Activated T-helper 1 cell treated with Interleukin-2 at 50 U/mL for 16 hours (primary cell): ENCODE results near the gene UBE2Q1.
"Not testable (repeated sequence)": the region's sequence is repeated elsewhere in the genome, so short reads cannot be mapped to it uniquely, and the experiment has no call there.

Experiments
- DNase-seq: peaks from one replicate; pipeline ENCODE4 v3.0.0-alpha.2; 2020; ENCODE audit warnings: low read depth

Gene UBE2Q1

DNA sequence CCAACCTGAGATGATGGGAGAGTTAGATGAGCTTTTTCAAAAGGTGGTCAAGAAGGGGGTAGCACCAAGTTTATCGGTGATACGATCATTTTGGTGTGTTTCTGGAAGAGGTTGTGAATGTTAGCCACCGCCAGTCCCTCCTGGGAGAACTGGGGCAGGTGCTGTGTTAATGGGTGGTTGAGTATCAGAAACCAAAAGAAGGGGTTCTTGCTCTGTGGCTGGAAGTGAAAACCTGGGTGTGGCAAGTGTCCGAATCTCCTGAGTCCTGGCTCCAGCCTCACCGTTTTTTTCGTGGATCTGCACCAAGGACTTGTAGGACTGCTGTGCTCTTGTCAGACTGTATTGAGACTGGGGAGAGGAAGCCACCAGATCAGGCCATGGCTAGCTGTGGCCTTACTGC, 7.8 kb downstream of the UBE2Q1 start:
- no peak for DNase-seq

DNA sequence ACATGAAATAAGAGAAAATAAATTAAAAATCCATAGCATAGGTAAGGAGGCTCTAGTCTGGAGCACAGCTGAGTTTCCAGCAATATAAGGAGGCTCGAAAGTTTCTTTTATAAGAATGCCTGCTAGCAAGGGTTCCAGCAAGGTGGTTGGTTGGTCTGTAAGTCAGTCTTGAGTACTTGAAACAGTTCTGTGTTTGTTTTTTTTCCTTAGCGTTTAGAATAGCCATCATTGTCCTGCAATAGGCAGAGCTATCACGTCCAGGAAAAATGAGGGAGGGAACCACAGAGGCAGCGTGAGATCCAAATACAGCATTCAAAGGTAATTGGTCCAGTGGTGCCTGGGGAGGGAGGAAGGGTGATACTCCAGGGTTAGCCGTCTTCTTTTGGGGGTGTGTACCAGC, 8.4 kb downstream of the UBE2Q1 start:
- DNase-seq = no peak

GRCh38 chr1:154549202-154549770, 9.2 kb downstream of the UBE2Q1 start:
- no peak for DNase-seq

DNA sequence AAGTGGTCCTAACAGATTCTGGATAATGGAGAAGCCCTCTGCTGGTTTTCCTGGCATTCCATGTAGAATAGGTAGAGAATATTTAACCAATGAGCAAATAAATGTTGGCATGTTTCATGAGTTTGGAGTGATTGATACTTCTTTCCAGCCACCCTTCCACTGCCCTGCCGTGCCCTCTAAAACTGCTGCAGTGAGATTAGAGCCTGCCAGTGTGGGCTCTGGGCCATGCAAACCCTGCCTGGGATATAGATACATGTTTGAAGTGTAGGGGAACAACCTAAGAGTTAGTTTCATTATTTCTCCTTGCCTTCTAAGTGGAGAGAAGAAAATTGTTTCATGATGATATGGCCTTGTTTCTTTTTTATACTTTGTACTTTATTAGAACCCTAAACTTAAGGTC, 10.4 kb downstream of the UBE2Q1 start:
- DNase-seq = no peak

GRCh38 chr1:154547105-154547732, 11.2 kb downstream of the UBE2Q1 start:
- DNase-seq = no peak

DNA sequence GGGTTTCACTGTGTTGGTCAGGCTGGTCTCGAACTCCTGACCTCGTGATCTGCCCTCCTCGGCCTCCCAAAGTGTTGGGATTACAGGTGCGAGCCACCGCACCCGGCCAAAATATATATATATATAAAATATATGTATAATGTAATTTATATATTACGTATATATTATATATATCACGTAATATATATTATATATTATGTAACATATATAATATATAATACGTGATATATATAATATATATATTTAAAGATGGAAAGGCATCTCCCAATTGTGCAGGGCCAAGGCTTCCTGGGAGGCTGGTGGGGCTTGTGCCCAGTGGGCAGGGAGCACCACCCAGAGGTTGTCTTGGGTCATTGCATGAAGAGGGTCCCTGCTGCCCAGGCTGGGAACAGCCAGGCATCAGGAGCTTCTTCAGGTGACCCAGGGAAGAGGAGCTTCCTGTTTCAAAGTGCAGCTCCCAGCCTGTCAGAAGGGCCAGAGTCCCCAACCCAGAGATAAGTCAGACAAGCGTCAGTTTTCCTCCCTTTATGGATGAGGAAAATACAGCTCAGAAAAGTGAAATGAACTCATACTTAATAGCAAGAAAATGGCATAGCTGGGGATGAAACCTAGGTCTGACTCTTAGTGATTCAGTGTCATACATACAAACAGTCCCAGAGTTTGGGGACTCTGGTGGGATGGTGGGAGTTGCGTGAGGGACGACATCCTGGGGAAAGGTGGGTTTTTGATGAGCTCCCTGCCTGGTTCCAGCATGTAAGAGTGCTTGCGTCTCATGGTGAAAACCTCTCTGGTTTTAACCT, 12.0 kb downstream of the UBE2Q1 start:
- DNase-seq = peak; percentile 30

DNA sequence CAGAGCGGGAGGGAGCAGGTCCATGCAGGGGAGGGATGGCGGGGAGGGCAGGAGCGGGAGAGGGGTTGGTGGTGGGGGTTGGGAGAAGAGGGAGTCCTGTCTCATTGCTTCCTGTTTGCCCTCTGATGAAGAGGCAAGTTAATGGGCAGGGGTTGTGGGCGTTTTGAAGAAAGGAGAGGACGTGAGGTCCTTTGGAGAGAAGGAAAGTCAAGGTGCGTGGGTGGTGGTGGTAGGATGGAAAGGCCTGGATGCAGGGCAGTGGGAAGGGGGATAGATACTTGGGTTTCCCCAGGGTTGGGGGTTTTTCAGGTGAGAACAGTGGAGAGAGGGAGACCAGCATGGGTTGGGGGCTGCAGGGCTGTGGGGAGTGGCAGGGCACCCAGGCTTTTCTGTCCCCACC, 17.2 kb downstream of the UBE2Q1 start:
- no peak for DNase-seq

DNA sequence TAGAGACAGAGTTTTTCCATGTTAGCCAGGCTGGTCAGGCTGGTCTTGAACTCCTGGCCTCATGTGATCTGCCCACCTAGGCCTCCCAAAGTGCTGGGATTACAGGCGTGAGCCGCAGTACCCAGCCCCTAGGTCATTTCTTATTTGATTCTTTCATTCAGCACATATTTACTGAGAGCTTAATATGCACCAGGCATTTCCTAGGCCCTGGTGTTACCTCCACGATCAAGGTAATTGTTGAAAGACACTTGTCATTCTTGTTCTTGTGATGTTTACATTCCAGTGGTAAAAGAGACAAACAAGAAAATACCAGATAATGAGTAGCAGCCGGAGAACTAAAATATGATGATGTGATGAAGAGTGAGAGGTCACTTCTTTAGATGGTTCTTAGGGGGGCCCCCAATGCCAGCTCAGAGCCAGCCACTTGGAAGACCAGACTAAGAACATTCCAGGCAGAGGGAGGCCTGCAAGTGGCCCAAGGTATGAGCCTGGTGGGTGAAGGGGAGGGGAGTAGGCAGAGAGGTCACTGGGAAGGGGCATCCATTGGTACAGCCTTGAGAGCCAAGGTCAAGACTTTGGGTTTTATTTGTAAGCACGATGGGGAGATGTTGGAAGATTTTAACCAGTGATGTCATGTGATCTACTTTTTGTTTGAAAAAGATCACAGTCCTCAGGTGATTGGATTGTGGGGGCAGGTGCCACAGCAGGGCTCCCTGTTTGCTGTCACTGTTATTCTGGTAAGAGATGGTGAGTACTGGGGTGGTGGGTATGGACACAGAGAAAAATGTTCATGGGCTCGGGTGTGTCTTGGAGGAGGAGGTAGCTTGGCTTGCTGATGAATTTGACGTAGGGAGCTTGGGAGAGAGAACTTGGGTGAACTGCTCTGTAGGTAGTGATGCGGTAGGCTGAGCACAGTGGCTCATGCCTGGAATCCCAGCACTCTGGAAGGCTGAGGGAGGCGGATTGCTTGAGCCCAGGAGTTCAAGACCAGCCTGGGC, 18.7 kb downstream of the UBE2Q1 start:
- no peak for DNase-seq

- DNase-seq = no peak
These were observed 21.9 kb downstream of the UBE2Q1 start for GRCh38 chr1:154536570-154536969.

DNA sequence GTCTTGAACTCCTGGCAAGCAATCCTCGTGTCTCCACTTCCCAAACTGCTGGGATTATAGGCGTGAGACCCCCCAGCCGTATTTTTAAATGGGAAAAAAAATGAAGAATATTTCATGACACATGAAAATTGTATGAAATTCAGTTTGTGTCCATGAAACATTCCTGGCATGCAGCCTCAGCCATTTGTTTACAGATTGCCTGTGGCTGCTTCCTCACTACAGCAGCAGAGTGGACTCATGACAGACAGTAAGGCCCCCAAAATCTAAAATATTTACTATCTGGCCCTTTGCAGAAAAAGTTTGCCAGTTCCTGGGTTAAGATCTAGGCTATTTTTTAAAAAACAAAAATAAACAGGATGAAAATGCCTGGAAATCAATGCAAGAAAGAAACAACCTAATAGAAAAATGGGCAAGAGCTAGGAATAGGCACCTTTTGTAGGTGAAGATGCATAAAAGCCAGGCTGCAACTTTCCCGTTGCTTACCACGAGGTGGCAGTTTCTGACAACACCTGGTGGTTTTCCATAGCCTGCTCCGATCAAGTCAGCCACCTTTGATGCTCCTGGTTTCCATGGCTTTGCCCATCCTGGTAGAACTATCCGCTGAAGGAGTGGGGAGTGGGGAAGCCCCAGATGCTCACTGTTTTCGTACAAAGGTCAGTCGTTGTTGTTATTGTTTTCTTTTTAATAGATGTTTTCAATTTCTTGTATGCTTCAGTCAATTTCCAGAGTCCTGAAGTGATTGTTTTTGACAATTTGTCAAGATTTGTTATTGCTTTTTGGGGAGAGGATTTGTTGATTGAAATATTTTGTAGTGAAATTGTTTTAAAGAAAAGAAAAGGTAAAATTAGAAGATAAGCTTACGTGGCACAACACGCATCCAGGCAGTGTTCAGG, 24.3 kb downstream of the UBE2Q1 start:
- no peak for DNase-seq

- DNase-seq = not testable (repeated sequence)
These were observed 26.5 kb downstream of the UBE2Q1 start for GRCh38 chr1:154531950-154532349.

DNA sequence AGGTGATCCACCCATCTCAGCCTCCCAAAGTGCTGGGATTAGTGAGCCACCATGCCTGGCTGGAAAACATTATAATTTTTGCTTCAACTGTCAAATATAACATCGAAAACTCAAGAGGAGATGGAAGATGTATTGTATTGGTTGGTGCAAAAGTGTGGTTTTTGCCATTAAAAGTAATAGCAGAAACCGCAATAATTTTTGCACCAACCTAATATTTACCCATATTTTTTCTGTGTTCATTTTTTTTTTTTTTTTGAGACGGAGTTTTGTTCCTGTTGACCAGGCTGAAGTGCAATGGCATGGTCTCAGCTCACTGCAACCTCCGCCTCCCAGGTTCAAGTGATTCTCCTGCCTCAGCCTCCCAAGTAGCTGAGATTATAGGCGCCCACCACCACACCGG, 29.2 kb downstream of the UBE2Q1 start:
- DNase-seq = no peak

- DNase-seq = no peak
These were observed 31.3 kb downstream of the UBE2Q1 start for GRCh38 chr1:154527192-154527591.

GRCh38 chr1:154524881-154525280, 33.6 kb downstream of the UBE2Q1 start:
- no peak for DNase-seq

- DNase-seq = no peak
These were observed 36.8 kb downstream of the UBE2Q1 start for GRCh38 chr1:154521695-154522094.

DNA sequence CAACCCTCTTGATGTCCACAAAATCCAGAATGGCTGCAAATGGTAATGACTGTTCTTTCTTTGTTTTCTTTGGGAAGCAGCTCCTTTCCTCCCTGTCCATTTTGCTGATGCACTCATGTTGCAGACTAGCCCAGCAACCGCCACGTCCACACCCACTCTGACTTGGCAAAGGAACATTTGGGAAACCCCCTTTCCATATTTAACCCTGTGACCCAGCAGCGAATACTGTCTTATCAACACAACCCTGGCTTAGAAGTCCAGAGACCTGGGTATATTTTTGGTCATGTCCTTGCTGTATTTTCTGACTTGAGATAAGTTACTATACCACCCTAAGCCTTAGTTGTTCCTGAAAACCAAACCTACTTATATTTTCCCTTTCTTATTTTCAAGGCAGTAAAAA, 38.1 kb downstream of the UBE2Q1 start:
- DNase-seq = no peak

- no peak for DNase-seq
These were observed 38.9 kb downstream of the UBE2Q1 start for GRCh38 chr1:154519591-154519991.

GRCh38 chr1:154517661-154518060, 40.8 kb downstream of the UBE2Q1 start:
- no peak for DNase-seq

DNA sequence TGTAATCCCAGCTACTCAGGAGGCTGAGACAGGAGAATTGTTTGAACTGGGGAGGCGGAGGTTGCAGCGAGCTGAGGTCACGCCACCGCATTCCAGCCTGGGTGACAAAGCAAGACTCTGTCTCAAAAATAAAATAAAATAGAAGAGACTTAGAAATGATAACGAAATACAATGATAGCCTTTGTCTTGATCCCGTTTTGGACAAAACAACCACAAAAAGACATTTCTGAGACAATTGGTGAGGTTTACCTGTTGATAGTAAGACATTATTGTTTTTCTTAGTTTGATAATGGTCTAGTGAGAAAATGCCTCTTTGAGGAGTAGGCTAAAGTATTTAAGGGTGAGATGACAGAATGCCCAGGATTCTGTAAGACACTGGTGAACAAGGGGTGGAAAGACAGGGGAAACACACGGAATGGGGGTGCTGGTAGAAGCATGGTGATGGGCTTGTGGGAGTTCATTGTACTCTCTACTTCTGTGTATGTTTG, 44.4 kb downstream of the UBE2Q1 start:
- no peak for DNase-seq

DNA sequence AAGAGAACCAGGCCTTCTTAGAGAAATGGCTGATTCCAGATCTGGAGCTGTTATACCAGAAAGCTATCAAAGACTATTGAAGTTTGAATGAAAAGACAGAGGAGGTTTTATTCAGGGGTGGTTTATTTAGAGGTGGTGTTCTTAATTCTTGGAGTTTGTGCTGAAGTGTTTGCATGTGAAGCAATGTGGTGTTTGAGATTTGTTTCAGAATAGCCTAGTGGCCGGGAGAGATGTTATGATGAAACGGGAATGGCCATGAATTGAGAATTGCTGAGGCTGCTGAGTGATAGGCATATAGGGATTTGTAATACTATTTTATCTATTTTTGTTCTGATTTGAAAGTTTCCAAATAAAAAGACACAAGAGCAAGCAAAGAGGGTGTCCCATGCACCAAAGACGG, 45.7 kb downstream of the UBE2Q1 start:
- DNase-seq = no peak

- DNase-seq = no peak
These were observed 54.6 kb downstream of the UBE2Q1 start for GRCh38 chr1:154503898-154504297.
